GM23338 (cell line): Measurements from ENCODE around the gene SPEM2. TPM values are rescaled to one million over a fixed set of nuclear protein-coding genes. Genes with fewer than 3 reads are reported as not detected.
A peak's percentile ranks its signal among the peaks of the same experiment; 100 is the strongest.

ENCODE experiments used
- ATAC-seq: fragments of 200-7000 bp; cut with Tn5 transposase; 3 replicates; pipeline ENCODE4 v1.9.1; 2020
- DNase-seq: peaks from one replicate; pipeline ENCODE4 v3.0.0-alpha.2; 2015; ENCODE audit warnings: low spot score
- H2AFZ ChIP-seq: fragments of 200-600 bp; sonication (generic); 2 replicates; pipeline ENCODE4 v1.8.0; 2016; ENCODE audit warnings: antibody characterized with exemption, mild to moderate bottlenecking, moderate library complexity
- H3F3A ChIP-seq: fragments of 200-600 bp; sonication (generic); replicated peaks from 2 replicates; pipeline ENCODE4 v1.8.0; 2017; ENCODE audit warnings: antibody characterized with exemption, mixed run types, low read depth
- H3K27ac ChIP-seq: fragments of 200-600 bp; sonication (generic); 2 replicates; pipeline ENCODE4 v1.6.1; 2016; ENCODE audit warnings: low read depth
- H3K27me3 ChIP-seq: fragments of 200-600 bp; sonication (generic); 2 replicates; pipeline ENCODE4 v1.8.0; 2016; ENCODE audit warnings: mild to moderate bottlenecking, mixed run types, moderate library complexity; ENCODE audit not compliant: insufficient read depth
- H3K36me3 ChIP-seq: fragments of 200-600 bp; sonication (generic); 2 replicates; pipeline ENCODE4 v1.8.0; 2016; ENCODE audit warnings: mild to moderate bottlenecking; ENCODE audit not compliant: insufficient read depth
- H3K4me1 ChIP-seq: fragments of 200-600 bp; sonication (generic); 2 replicates; pipeline ENCODE4 v1.8.0; 2016; ENCODE audit warnings: mild to moderate bottlenecking, moderate library complexity; ENCODE audit not compliant: insufficient read depth
- H3K4me2 ChIP-seq: fragments of 200-600 bp; sonication (generic); 2 replicates; pipeline ENCODE4 v1.7.1; 2017; ENCODE audit warnings: mixed run types
- H3K4me3 ChIP-seq: fragments of 200-600 bp; sonication (generic); 2 replicates; pipeline ENCODE4 v1.6.1; 2016; ENCODE audit warnings: mixed run types
- H3K79me2 ChIP-seq: fragments of 200-600 bp; sonication (generic); replicated peaks from 2 replicates; pipeline ENCODE4 v1.8.0; 2017; ENCODE audit warnings: mild to moderate bottlenecking; ENCODE audit not compliant: insufficient read depth
- H3K9me2 ChIP-seq: fragments of 200-600 bp; sonication (generic); 2 replicates; pipeline ENCODE4 v1.8.0; 2017; ENCODE audit not compliant: insufficient read depth
- H4K20me1 ChIP-seq: fragments of 200-600 bp; sonication (generic); replicated peaks from 2 replicates; pipeline ENCODE4 v1.8.0; 2017; ENCODE audit warnings: mild to moderate bottlenecking; ENCODE audit not compliant: insufficient read depth
- H3K27ac Mint-ChIP-seq: 2 replicates; pipeline ENCODE4 v1.8.0; 2020; ENCODE audit warnings: inconsistent platforms, mild to moderate bottlenecking, moderate library complexity, mixed read lengths
- H3K27me3 Mint-ChIP-seq: 3 replicates; pipeline ENCODE4 v1.8.0; 2022; ENCODE audit warnings: low read depth, mild to moderate bottlenecking, moderate library complexity, mixed read lengths, inconsistent platforms; ENCODE audit not compliant: insufficient read depth, poor library complexity
- H3K36me3 Mint-ChIP-seq: 3 replicates; pipeline ENCODE4 v1.8.0; 2021; ENCODE audit warnings: low read depth, mild to moderate bottlenecking, inconsistent platforms, moderate library complexity, mixed read lengths
- H3K4me1 Mint-ChIP-seq: 3 replicates; pipeline ENCODE4 v1.8.0; 2020; ENCODE audit warnings: mild to moderate bottlenecking, inconsistent platforms, mixed read lengths
- H3K4me3 Mint-ChIP-seq: 3 replicates; pipeline ENCODE4 v1.8.0; 2021; ENCODE audit warnings: moderate library complexity, mild to moderate bottlenecking, inconsistent platforms, mixed read lengths
- H3K9me3 Mint-ChIP-seq: 3 replicates; pipeline ENCODE4 v1.8.0; 2020; ENCODE audit warnings: moderate library complexity, mild to moderate bottlenecking, inconsistent platforms, mixed read lengths
- CTCF ChIP-seq, 2 experiments: fragments of 200-600 bp in 1 of 2; sonication (generic) in 1 of 2; conservative IDR thresholded peaks; 2 replicates each; pipeline versions ENCODE4 v1.5.1 to v1.6.1; 2016 to 2017; ENCODE audit warnings: antibody characterized with exemption in 2 of 2, low read depth in 2 of 2, mild to moderate bottlenecking in 2 of 2, moderate library complexity in 1 of 2
- ETS1 ChIP-seq: IDR thresholded peaks from 2 replicates; pipeline ENCODE4 v1.6.1; 2016; ENCODE audit warnings: antibody characterized with exemption
- POLR2AphosphoS5 ChIP-seq: IDR thresholded peaks from 2 replicates; pipeline ENCODE4 v1.6.1; 2016; ENCODE audit warnings: antibody characterized with exemption, low read depth
- ZNF462 ChIP-seq: fragments of 250-450 bp; sonication (Bioruptor Pico); IDR thresholded peaks from 2 replicates; pipeline ENCODE4 v1.5.0; 2020; ENCODE audit warnings: mild to moderate bottlenecking, moderate library complexity
- polyA plus RNA-seq: library from polyadenylated mRNA; unstranded; fragments of >200 nt; fragmentation: Nextera tagmentation; extraction: Ambion mirVana; gene quantifications from 2 replicates; pipeline ENCODE4 v1.2.1, GENCODE V29; 2016
- total RNA-seq: library from RNA; depleted of rRNA; stranded (reverse); fragments of >200 nt; shearing (Covaris generic); gene quantifications from 2 replicates; pipeline ENCODE4 v1.2.3, GENCODE V29; 2014

Gene SPEM2
- total and polyA plus RNA-seq, 2 experiments from 2014 or later: not detected

GRCh38 chr17:7443499-7444485 lies 18.4 kb downstream of the SPEM2 start:
- no peaks in the 10 kb centered on the region for H3K9me2 ChIP-seq
- no peak for DNase-seq
- H3K36me3 ChIP-seq: no peaks in the 10 kb centered on the region
- H3F3A ChIP-seq: peaks cover 39% of the 10 kb centered on the region
- TF ChIP-seq ETS1: no peak
- H3K4me2 ChIP-seq: peak overlapping the region; percentile 99
- H2AFZ ChIP-seq: no peak overlapping the region
- Mint-ChIP-seq H3K4me1 (peaks cover 38% of the 10 kb centered on the region), H3K4me3 (peak overlapping the region; percentile 91; the same call in 2 of the 3 replicates), H3K36me3 (peaks cover 5% of the 10 kb centered on the region; the same call in 2 of the 3 replicates), H3K9me3 (no peaks in the 10 kb centered on the region; the same call in 2 of the 3 replicates), H3K27ac (no peak overlapping the region), H3K27me3 (peaks cover 48% of the 10 kb centered on the region)
- peaks cover 44% of the 10 kb centered on the region for H3K4me1 ChIP-seq
- H3K27me3 ChIP-seq: peaks cover 49% of the 10 kb centered on the region
- ATAC-seq: no peak
- H3K27ac ChIP-seq: no peak overlapping the region
- H3K4me3 ChIP-seq: peak overlapping the region; percentile 90; the same call in 1 of the 2 replicates
- no peaks in the 10 kb centered on the region for H3K79me2 ChIP-seq
- H4K20me1 ChIP-seq: peaks cover 3% of the 10 kb centered on the region; the same call in 1 of the 2 replicates

GRCh38 chr17:7444682-7445618 lies 19.5 kb downstream of the SPEM2 start, which contains the start of gene CHRNB1:
CHRNB1 (plus strand) TSS chr17:7445061; CDS start chr17:7445128, 67 bp downstream.
- Mint-ChIP-seq H3K27me3 (peaks cover 39% of the 10 kb centered on the region), H3K36me3 (peaks cover 9% of the 10 kb centered on the region; the same call in 2 of the 3 replicates), H3K27ac (peak within 1 kb of the TSS; percentile 96), H3K4me1 (peaks cover 34% of the 10 kb centered on the region), H3K9me3 (no peaks in the 10 kb centered on the region; the same call in 2 of the 3 replicates), H3K4me3 (peak within 1 kb of the TSS; percentile 91)
- Histone ChIP-seq H3K4me3 (peak within 1 kb of the TSS; percentile 90), H3K9me2 (no peaks in the 10 kb centered on the region), H3K79me2 (no peaks in the 10 kb centered on the region), H3K4me2 (peak within 1 kb of the TSS; percentile 99), H3F3A (peaks cover 39% of the 10 kb centered on the region), H4K20me1 (0 out of 2 replicates have a peak, but pooled peaks cover 3% of the 10 kb centered on the region), H3K27me3 (peaks cover 38% of the 10 kb centered on the region), H3K27ac (peak within 1 kb of the TSS; percentile 90), H3K36me3 (no peaks in the 10 kb centered on the region), H2AFZ (peak within 1 kb of the TSS; percentile 97), H3K4me1 (peaks cover 41% of the 10 kb centered on the region)
- TF ChIP-seq POLR2AphosphoS5 (peak; percentile 63), ZNF462 (CRISPR knock-in tag) (no peak), CTCF (conservative IDR thresholded peaks at IDR 0.05; ENCODE audit: low read depth in 2 of 2) (peak in 1 of 2 experiments; percentile 37; a peak in 2 of 4 replicates)
- peak; percentile 96 for DNase-seq
- ATAC-seq: peak; percentile 69
